HEK293 (cell line): ENCODE data around the gene PHF19.

Experiments used
- KLF7 ChIP-seq: fragments of 450-650 bp; formaldehyde crosslinking; IDR thresholded peaks from 2 replicates; pipeline ENCODE4 v1.5.1; 2016; ENCODE audit warnings: missing biosample characterization, missing genetic modification characterization, borderline replicate concordance
- ZBTB1 ChIP-seq: fragments of 450-650 bp; formaldehyde crosslinking; IDR thresholded peaks from 2 replicates; pipeline ENCODE4 v1.5.1; 2016; ENCODE audit warnings: missing biosample characterization, missing genetic modification characterization
- ZNF24 ChIP-seq: fragments of 450-650 bp; formaldehyde crosslinking; IDR thresholded peaks from 2 replicates; pipeline ENCODE4 v1.5.1; 2016; ENCODE audit warnings: missing biosample characterization, missing genetic modification characterization
- ZSCAN30 ChIP-seq: fragments of 450-650 bp; IDR thresholded peaks from 2 replicates; pipeline ENCODE4 v1.5.1; 2018; ENCODE audit warnings: missing biosample characterization, mild to moderate bottlenecking, missing genetic modification characterization, moderate library complexity
- ZXDB ChIP-seq: fragments of 450-650 bp; formaldehyde crosslinking; IDR thresholded peaks from 2 replicates; pipeline ENCODE4 v1.5.1; 2016; ENCODE audit warnings: missing biosample characterization, missing genetic modification characterization
- TF ChIP-seq, protein P1 (sequence below): fragments of 450-650 bp; formaldehyde crosslinking; IDR thresholded peaks from 2 replicates; pipeline ENCODE4 v1.5.1; 2016; ENCODE audit warnings: missing biosample characterization, missing genetic modification characterization
- TF ChIP-seq, protein P2 (sequence below): fragments of 450-650 bp; formaldehyde crosslinking; IDR thresholded peaks from 2 replicates; pipeline ENCODE4 v1.5.1; 2016; ENCODE audit warnings: missing biosample characterization, missing genetic modification characterization, borderline replicate concordance
- TF ChIP-seq, protein P3 (sequence below): fragments of 450-650 bp; formaldehyde crosslinking; IDR thresholded peaks from 2 replicates; pipeline ENCODE4 v1.5.1; 2016; ENCODE audit warnings: missing biosample characterization, missing genetic modification characterization

DNA sequence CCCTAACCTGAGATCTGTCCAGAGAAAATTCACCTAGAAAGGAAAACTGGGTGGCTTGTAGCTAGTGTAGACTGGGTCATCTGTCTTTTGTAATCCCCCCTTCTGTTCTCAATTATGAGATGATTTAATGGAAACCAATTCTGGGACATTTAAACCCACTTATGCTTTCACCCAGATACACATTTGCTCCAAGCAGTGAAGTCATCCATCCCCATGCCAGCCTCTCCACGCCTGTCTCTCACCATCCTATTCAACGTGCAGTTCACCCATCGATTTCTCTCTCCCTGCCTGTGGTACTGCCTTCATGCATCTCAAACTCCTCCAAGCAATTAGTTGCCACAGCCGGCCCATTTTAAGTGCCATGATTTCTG is 1.8 kb downstream of the PHF19 start:
- TF ChIP-seq, protein P1, sequence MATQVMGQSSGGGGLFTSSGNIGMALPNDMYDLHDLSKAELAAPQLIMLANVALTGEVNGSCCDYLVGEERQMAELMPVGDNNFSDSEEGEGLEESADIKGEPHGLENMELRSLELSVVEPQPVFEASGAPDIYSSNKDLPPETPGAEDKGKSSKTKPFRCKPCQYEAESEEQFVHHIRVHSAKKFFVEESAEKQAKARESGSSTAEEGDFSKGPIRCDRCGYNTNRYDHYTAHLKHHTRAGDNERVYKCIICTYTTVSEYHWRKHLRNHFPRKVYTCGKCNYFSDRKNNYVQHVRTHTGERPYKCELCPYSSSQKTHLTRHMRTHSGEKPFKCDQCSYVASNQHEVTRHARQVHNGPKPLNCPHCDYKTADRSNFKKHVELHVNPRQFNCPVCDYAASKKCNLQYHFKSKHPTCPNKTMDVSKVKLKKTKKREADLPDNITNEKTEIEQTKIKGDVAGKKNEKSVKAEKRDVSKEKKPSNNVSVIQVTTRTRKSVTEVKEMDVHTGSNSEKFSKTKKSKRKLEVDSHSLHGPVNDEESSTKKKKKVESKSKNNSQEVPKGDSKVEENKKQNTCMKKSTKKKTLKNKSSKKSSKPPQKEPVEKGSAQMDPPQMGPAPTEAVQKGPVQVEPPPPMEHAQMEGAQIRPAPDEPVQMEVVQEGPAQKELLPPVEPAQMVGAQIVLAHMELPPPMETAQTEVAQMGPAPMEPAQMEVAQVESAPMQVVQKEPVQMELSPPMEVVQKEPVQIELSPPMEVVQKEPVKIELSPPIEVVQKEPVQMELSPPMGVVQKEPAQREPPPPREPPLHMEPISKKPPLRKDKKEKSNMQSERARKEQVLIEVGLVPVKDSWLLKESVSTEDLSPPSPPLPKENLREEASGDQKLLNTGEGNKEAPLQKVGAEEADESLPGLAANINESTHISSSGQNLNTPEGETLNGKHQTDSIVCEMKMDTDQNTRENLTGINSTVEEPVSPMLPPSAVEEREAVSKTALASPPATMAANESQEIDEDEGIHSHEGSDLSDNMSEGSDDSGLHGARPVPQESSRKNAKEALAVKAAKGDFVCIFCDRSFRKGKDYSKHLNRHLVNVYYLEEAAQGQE (tag by site-specific recombination): no peak
- TF ChIP-seq, protein P2, sequence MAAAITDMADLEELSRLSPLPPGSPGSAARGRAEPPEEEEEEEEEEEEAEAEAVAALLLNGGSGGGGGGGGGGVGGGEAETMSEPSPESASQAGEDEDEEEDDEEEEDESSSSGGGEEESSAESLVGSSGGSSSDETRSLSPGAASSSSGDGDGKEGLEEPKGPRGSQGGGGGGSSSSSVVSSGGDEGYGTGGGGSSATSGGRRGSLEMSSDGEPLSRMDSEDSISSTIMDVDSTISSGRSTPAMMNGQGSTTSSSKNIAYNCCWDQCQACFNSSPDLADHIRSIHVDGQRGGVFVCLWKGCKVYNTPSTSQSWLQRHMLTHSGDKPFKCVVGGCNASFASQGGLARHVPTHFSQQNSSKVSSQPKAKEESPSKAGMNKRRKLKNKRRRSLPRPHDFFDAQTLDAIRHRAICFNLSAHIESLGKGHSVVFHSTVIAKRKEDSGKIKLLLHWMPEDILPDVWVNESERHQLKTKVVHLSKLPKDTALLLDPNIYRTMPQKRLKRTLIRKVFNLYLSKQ (tag by site-specific recombination): no peak
- TF ChIP-seq, protein P3, sequence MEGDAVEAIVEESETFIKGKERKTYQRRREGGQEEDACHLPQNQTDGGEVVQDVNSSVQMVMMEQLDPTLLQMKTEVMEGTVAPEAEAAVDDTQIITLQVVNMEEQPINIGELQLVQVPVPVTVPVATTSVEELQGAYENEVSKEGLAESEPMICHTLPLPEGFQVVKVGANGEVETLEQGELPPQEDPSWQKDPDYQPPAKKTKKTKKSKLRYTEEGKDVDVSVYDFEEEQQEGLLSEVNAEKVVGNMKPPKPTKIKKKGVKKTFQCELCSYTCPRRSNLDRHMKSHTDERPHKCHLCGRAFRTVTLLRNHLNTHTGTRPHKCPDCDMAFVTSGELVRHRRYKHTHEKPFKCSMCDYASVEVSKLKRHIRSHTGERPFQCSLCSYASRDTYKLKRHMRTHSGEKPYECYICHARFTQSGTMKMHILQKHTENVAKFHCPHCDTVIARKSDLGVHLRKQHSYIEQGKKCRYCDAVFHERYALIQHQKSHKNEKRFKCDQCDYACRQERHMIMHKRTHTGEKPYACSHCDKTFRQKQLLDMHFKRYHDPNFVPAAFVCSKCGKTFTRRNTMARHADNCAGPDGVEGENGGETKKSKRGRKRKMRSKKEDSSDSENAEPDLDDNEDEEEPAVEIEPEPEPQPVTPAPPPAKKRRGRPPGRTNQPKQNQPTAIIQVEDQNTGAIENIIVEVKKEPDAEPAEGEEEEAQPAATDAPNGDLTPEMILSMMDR: no peak
- TF ChIP-seq ZBTB1 (tag by site-specific recombination): no peak
- no peak for TF ChIP-seq KLF7 (tag by site-specific recombination)
- TF ChIP-seq ZXDB (tag by site-specific recombination): no peak
- no peak for TF ChIP-seq ZSCAN30
- 0 out of 2 replicates have a peak, but pooled peaks have one; percentile 20 for TF ChIP-seq ZNF24 (tag by site-specific recombination)
